H1 (cell line): ENCODE results near the gene ZNF700. TPM values are rescaled to one million over a fixed set of nuclear protein-coding genes. Genes with fewer than 3 reads are reported as not detected.

ENCODE experiments used
- CTCF ChIA-PET: fragments of 300-600 bp; sonication (Branson Sonifier 250); formaldehyde crosslinking; loops from one replicate; lab custom pipeline; 2021; ENCODE audit not compliant: partially characterized antibody; lab: Charles Lee
- POLR2A ChIA-PET: fragments of 300-600 bp; sonication (Branson Sonifier 250); formaldehyde crosslinking; loops from one replicate; lab custom pipeline; 2021; ENCODE audit warnings: inconsistent platforms; ENCODE audit not compliant: partially characterized antibody; lab: Charles Lee
- DNase-seq, 2 experiments: peaks; one replicate each; pipeline versions ENCODE4 v3.0.0 to v3.0.0-alpha.2; 2010 to 2022; ENCODE audit warnings: low spot score in 2 of 2, low read depth in 1 of 2, mixed read lengths in 1 of 2
- FAIRE-seq: peaks from 2 replicates; lab custom pipeline; 2011; peaks lifted over from hg19 to GRCh38; lab: Jason Lieb, UNC
- H2AFZ ChIP-seq: 2 replicates; pipeline ENCODE4 v1.8.1; 2012; ENCODE audit warnings: low read length, inconsistent platforms
- H2AK5ac ChIP-seq: 2 replicates; pipeline ENCODE4 v1.6.1; 2013; ENCODE audit warnings: low read depth, low read length
- H2BK120ac ChIP-seq: replicated peaks from 2 replicates; pipeline ENCODE3; 2013; ENCODE audit warnings: low read depth, low read length, inconsistent platforms
- H2BK12ac ChIP-seq: 2 replicates; pipeline ENCODE4 v1.6.1; 2013; ENCODE audit warnings: low read depth, low read length
- H2BK15ac ChIP-seq: 2 replicates; pipeline ENCODE4 v1.6.1; 2013; ENCODE audit warnings: low read length
- H2BK20ac ChIP-seq: 2 replicates; pipeline ENCODE4 v1.6.1; 2013; ENCODE audit warnings: low read length
- H2BK5ac ChIP-seq: 2 replicates; pipeline ENCODE4 v1.6.1; 2013; ENCODE audit warnings: low read depth, low read length
- H3K14ac ChIP-seq: 2 replicates; pipeline ENCODE4 v1.6.1; 2013; ENCODE audit warnings: inconsistent platforms; ENCODE audit not compliant: insufficient read length
- H3K18ac ChIP-seq: 2 replicates; pipeline ENCODE4 v1.6.1; 2013; ENCODE audit warnings: low read length; ENCODE audit errors: extremely low read depth
- H3K23ac ChIP-seq: 2 replicates; pipeline ENCODE4 v1.6.1; 2013; ENCODE audit warnings: inconsistent platforms; ENCODE audit not compliant: insufficient read length
- H3K23me2 ChIP-seq: 2 replicates; pipeline ENCODE4 v1.6.1; 2013; ENCODE audit warnings: low read depth, low read length
- H3K27ac ChIP-seq: 2 replicates; pipeline ENCODE4 v1.6.1; 2011; ENCODE audit warnings: low read depth, low read length, inconsistent platforms
- H3K27me3 ChIP-seq, 4 experiments: replicated peaks in 1 of 4; 1 replicate in 1 of 4; 2 replicates in 3 of 4; pipeline versions ENCODE4 v1.6.1 to v1.8.1; 2011 to 2013; ENCODE audit warnings: low read length in 3 of 4, mild to moderate bottlenecking in 3 of 4, inconsistent platforms in 2 of 4, mixed read lengths in 2 of 4, moderate library complexity in 1 of 4; ENCODE audit not compliant: control insufficient read depth in 3 of 4, insufficient read depth in 3 of 4; ENCODE audit errors: extremely low read depth in 1 of 4
- H3K36me3 ChIP-seq, 4 experiments: 2 replicates each; pipeline versions ENCODE4 v1.6.1 to v1.8.1; 2011 to 2013; ENCODE audit warnings: mild to moderate bottlenecking in 4 of 4, low read length in 3 of 4, moderate library complexity in 2 of 4, control low read depth in 1 of 4, inconsistent platforms in 1 of 4; ENCODE audit not compliant: insufficient read depth in 4 of 4, control insufficient read depth in 2 of 4
- H3K4ac ChIP-seq: replicated peaks from 2 replicates; pipeline ENCODE3; 2013; ENCODE audit warnings: low read length, low read depth, mixed read lengths, inconsistent platforms; ENCODE audit not compliant: insufficient read length
- H3K4me1 ChIP-seq, 4 experiments: replicated peaks in 1 of 4; 1 replicate in 1 of 4; 2 replicates in 3 of 4; pipeline versions ENCODE4 v1.6.1 to v1.8.1; 2011 to 2013; ENCODE audit warnings: low read length in 3 of 4, inconsistent platforms in 2 of 4, mixed read lengths in 1 of 4; ENCODE audit not compliant: insufficient read depth in 4 of 4, control insufficient read depth in 3 of 4
- H3K4me2 ChIP-seq, 2 experiments: 2 replicates each; pipeline versions ENCODE4 v1.6.1 to v1.8.1; 2011 to 2013; ENCODE audit warnings: low read depth in 2 of 2, low read length in 2 of 2, control low read depth in 1 of 2, inconsistent platforms in 1 of 2, mild to moderate bottlenecking in 1 of 2; ENCODE audit not compliant: insufficient read depth in 1 of 2
- H3K4me3 ChIP-seq, 4 experiments: fragments of 200-600, 300-600 bp in 1 of 4; sonication (generic), shearing (Covaris generic), sonication (Bioruptor Twin) in 1 of 4; 2 replicates each; pipeline versions ENCODE4 v1.5.1 to v1.8.1; 2011 to 2016; ENCODE audit warnings: low read length in 4 of 4, low read depth in 3 of 4, control low read depth in 2 of 4, inconsistent platforms in 2 of 4, mild to moderate bottlenecking in 2 of 4, mixed read lengths in 1 of 4, moderate library complexity in 1 of 4; ENCODE audit not compliant: insufficient read depth in 2 of 4; ENCODE audit errors: extremely low read depth in 1 of 4
- H3K56ac ChIP-seq: replicated peaks from 2 replicates; pipeline ENCODE3; 2013; ENCODE audit warnings: low read depth, mild to moderate bottlenecking, mixed read lengths, low read length, inconsistent platforms; ENCODE audit not compliant: insufficient read length
- H3K79me1 ChIP-seq: 2 replicates; pipeline ENCODE4 v1.6.1; 2013; ENCODE audit warnings: low read depth, low read length, control low read depth
- H3K79me2 ChIP-seq, 2 experiments: 2 replicates each; pipeline versions ENCODE4 v1.6.1 to v1.8.1; 2012 to 2013; ENCODE audit warnings: low read length in 2 of 2, mild to moderate bottlenecking in 2 of 2, inconsistent platforms in 1 of 2; ENCODE audit not compliant: insufficient read depth in 2 of 2, control insufficient read depth in 1 of 2
- H3K9ac ChIP-seq, 4 experiments: replicated peaks in 1 of 4; 1 replicate in 1 of 4; 2 replicates in 3 of 4; pipeline versions ENCODE4 v1.6.1 to v1.8.1; 2011 to 2013; ENCODE audit warnings: low read depth in 3 of 4, low read length in 3 of 4, control low read depth in 2 of 4, mild to moderate bottlenecking in 2 of 4, moderate library complexity in 2 of 4, inconsistent platforms in 1 of 4; ENCODE audit errors: extremely low read depth in 1 of 4
- H3K9me3 ChIP-seq, 2 experiments: 2 replicates each; pipeline versions ENCODE4 v1.6.1 to v1.8.1; 2012 to 2013; ENCODE audit warnings: mild to moderate bottlenecking in 2 of 2, moderate library complexity in 2 of 2, control low read depth in 1 of 2, inconsistent platforms in 1 of 2, low read depth in 1 of 2, low read length in 1 of 2, mixed read lengths in 1 of 2; ENCODE audit not compliant: insufficient read depth in 2 of 2
- H4K20me1 ChIP-seq, 2 experiments: replicated peaks in 1 of 2; 2 replicates each; pipeline versions ENCODE3 to v1.8.1; 2011 to 2013; ENCODE audit warnings: inconsistent platforms in 2 of 2, low read length in 2 of 2, mild to moderate bottlenecking in 1 of 2; ENCODE audit not compliant: insufficient read depth in 2 of 2, control insufficient read depth in 1 of 2
- H4K5ac ChIP-seq: 2 replicates; pipeline ENCODE4 v1.6.1; 2013; ENCODE audit warnings: low read length, low read depth, mixed read lengths, inconsistent platforms; ENCODE audit not compliant: insufficient read length
- H4K8ac ChIP-seq: 2 replicates; pipeline ENCODE4 v1.8.0; 2013; ENCODE audit warnings: mild to moderate bottlenecking, moderate library complexity, low read length, inconsistent platforms; ENCODE audit not compliant: insufficient read depth; ENCODE audit errors: extremely low read depth
- H4K91ac ChIP-seq: replicated peaks from 2 replicates; pipeline ENCODE3; 2013; ENCODE audit warnings: low read length, mixed read lengths, inconsistent platforms; ENCODE audit not compliant: insufficient read length
- BRCA1 ChIP-seq: IDR thresholded peaks from 2 replicates; pipeline ENCODE4 v1.6.1; 2012; ENCODE audit warnings: low read depth, low read length, improper control_type of control experiment
- EGR1 ChIP-seq: IDR thresholded peaks from 2 replicates; pipeline ENCODE4 v1.6.1; 2011; ENCODE audit warnings: low read depth, low read length, borderline replicate concordance
- KDM1A ChIP-seq: fragments of 200-600, 300-600 bp; sonication (generic); IDR thresholded peaks from 2 replicates; pipeline ENCODE4 v1.7.1; 2016; ENCODE audit warnings: mild to moderate bottlenecking, low read length, borderline replicate concordance
- PHF8 ChIP-seq: fragments of 200-600 bp; sonication (generic); conservative IDR thresholded peaks from 2 replicates; pipeline ENCODE4 v1.7.1; 2012; ENCODE audit warnings: low read depth, mild to moderate bottlenecking, inconsistent platforms, low read length, moderate library complexity
- POU5F1 ChIP-seq: IDR thresholded peaks from 2 replicates; pipeline ENCODE4 v1.6.1; 2011; ENCODE audit warnings: low read depth, mild to moderate bottlenecking, low read length, moderate library complexity
- RAD21 ChIP-seq, 2 experiments: IDR thresholded peaks in 1 of 2; conservative IDR thresholded peaks in 1 of 2; 2 replicates each; pipeline ENCODE4 v1.6.1; 2011; ENCODE audit warnings: low read depth in 2 of 2, low read length in 2 of 2, improper control_type of control experiment in 1 of 2, inconsistent platforms in 1 of 2, mild to moderate bottlenecking in 1 of 2, moderate library complexity in 1 of 2
- RNF2 ChIP-seq: fragments of 200-900, 300-1000 bp; sonication (generic); IDR thresholded peaks from 2 replicates; pipeline ENCODE4 v1.7.1; 2016; ENCODE audit warnings: borderline replicate concordance, low read depth, mild to moderate bottlenecking, antibody characterized with exemption, low read length; ENCODE audit not compliant: poor library complexity, severe bottlenecking; ENCODE audit errors: missing control alignments
- SP4 ChIP-seq: IDR thresholded peaks from 2 replicates; pipeline ENCODE4 v1.6.1; 2012; ENCODE audit warnings: low read length, inconsistent platforms
- TEAD4 ChIP-seq: IDR thresholded peaks from 2 replicates; pipeline ENCODE4 v1.6.1; 2012; ENCODE audit warnings: low read depth, low read length, inconsistent platforms, mixed read lengths
- WGBS, 2 experiments: shearing (Covaris generic) in 1 of 2; methylation state at CpG; one replicate each; pipeline versions ENCODE4 v1.1.6 to v1.1.7; 2013 to 2015; ENCODE audit warnings: low lambda C conversion rate in 2 of 2, mixed read lengths in 2 of 2, inconsistent platforms in 1 of 2, low coverage in 1 of 2, missing lambda C conversion rate in 1 of 2; ENCODE audit not compliant: insufficient replicate concordance in 2 of 2, insufficient coverage in 1 of 2, insufficient read length in 1 of 2; ENCODE audit errors: extremely low coverage in 1 of 2, missing lambda C conversion rate in 1 of 2; 5-methylcytosine and 5-hydroxymethylcytosine counted together
- polyA plus RNA-seq, 7 experiments: library from polyadenylated mRNA; depleted of rRNA in 3 of 7; stranded (reverse) in 5 of 7; unstranded in 2 of 7; fragments of >200 nt in 5 of 7; fragments of 200-250 nt in 2 of 7; gene quantifications; 1 replicate in 5 of 7; 2 replicates in 1 of 7; 4 replicates in 1 of 7; pipeline versions ENCODE4 v1.2.1 to v1.2.3, GENCODE V29; 2011 to 2013; ENCODE audit warnings: missing spikeins in 2 of 7, mixed read lengths in 2 of 7
- total RNA-seq: library from RNA; stranded (reverse); fragmentation: NEBNext Ultra II Directional; extraction: Animal tissue kit (Norgen Biotek cat#: 25700); gene quantifications from 2 replicates; pipeline ENCODE4 v1.2.1, GENCODE V29; 2021
- TF ChIP-seq, protein P1 (sequence below): IDR thresholded peaks from 2 replicates; pipeline ENCODE4 v1.6.1; 2011; ENCODE audit warnings: low read length, improper control_type of control experiment

Gene ZNF700
- total and polyA plus RNA-seq, 2 of the 8 experiments (the other 6 are each of a cell fraction or from before 2014, with no cell fraction given) = 3.0 to 10.5 TPM

DNA sequence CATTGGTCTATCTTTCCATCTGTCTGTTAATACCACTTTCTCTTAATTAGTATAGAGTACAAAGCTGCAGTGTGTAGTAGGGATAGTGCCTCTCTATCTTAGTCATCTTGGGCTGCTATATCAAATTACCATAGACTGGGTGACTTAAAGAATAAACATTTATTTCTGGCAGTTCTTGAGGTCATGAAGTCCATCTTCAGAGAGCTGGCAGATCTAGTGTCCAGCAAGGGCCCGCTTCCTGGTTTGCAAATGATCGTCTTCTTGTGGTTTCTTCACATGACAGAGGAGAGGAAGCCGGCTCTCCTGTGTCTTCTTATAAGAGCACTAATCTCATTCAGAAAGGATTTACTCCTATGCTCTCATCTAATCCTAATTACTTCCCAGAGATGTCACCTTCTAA lies 6.1 kb downstream of the ZNF700 start:
- H2AK5ac ChIP-seq = no peak overlapping the region
- no peaks in the 10 kb centered on the region for H3K4me1 ChIP-seq
- no peak overlapping the region for H2BK12ac ChIP-seq
- WGBS, 2 experiments = 97% methylated on average over 3 of the region's 3 CpGs; no CpG with 5 or more reads in 1 of the 2 experiments
- H3K27me3 ChIP-seq = no peaks in the 10 kb centered on the region
- no peak overlapping the region for H2BK20ac ChIP-seq
- ChIA-PET CTCF (no interaction called here), POLR2A (no interaction called here)
- no peak overlapping the region for H3K18ac ChIP-seq
- H4K5ac ChIP-seq = no peak overlapping the region
- FAIRE-seq = no peak
- no peaks in the 10 kb centered on the region for H3K23me2 ChIP-seq
- H3K4me3 ChIP-seq = no peak overlapping the region
- no peak overlapping the region for H3K27ac ChIP-seq
- H4K91ac ChIP-seq = no peak overlapping the region
- no peak overlapping the region for H2BK15ac ChIP-seq
- no peak overlapping the region for H3K4ac ChIP-seq
- no peaks in the 10 kb centered on the region; the same call in 1 of the 2 replicates for H3K79me1 ChIP-seq
- H3K9ac ChIP-seq = no peak overlapping the region
- H3K4me2 ChIP-seq = no peak overlapping the region
- no peak overlapping the region for H4K8ac ChIP-seq
- H2AFZ ChIP-seq = no peak overlapping the region
- peaks cover 0 to 7% of the 10 kb centered on the region in 2 experiments; a peak in 2 of 4 replicates for H3K9me3 ChIP-seq
- H3K79me2 ChIP-seq = peaks cover 0 to 15% of the 10 kb centered on the region in 2 experiments; a peak in 2 of 4 replicates
- no peak overlapping the region for H3K23ac ChIP-seq
- H3K14ac ChIP-seq = no peak overlapping the region
- no peak overlapping the region for H3K56ac ChIP-seq
- DNase-seq = no peak
- no peaks in the 10 kb centered on the region for H4K20me1 ChIP-seq
- H2BK5ac ChIP-seq = no peak overlapping the region
- TF ChIP-seq, protein P1, sequence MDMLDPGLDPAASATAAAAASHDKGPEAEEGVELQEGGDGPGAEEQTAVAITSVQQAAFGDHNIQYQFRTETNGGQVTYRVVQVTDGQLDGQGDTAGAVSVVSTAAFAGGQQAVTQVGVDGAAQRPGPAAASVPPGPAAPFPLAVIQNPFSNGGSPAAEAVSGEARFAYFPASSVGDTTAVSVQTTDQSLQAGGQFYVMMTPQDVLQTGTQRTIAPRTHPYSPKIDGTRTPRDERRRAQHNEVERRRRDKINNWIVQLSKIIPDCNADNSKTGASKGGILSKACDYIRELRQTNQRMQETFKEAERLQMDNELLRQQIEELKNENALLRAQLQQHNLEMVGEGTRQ = no peak
- TF ChIP-seq POU5F1 (no peak), RAD21 (IDR thresholded peaks at IDR 0.05 in 1 of 2, conservative IDR thresholded peaks at IDR 0.05 in 1 of 2; ENCODE audit: low read depth in 2 of 2, low read length in 2 of 2) (no peak), KDM1A (no peak), EGR1 (no peak), SP4 (no peak), BRCA1 (no peak), TEAD4 (no peak), PHF8 (no peak), RNF2 (no peak)
- H2BK120ac ChIP-seq = no peak overlapping the region
- no peaks in the 10 kb centered on the region; a peak in 1 of 8 replicates for H3K36me3 ChIP-seq
